ENCODE measurements around the gene TOR2A. TPM values are rescaled to one million over a fixed set of nuclear protein-coding genes. Genes with fewer than 3 reads are reported as not detected.
A peak's percentile ranks its signal among the peaks of the same experiment; 100 is the strongest.

The TOR2A gene
- total RNA-seq, 1 donor from 2014 or later: 20.4 TPM

- H3K27me3 Mint-ChIP-seq: no peaks in the 10 kb centered on the region
- no peak overlapping the region for H3K27ac Mint-ChIP-seq
- no peak overlapping the region for H3K4me3 Mint-ChIP-seq
- intact Hi-C loops (cut with micrococcal nuclease): no loop called here
- no peak for DNase-seq
- H3K9me3 Mint-ChIP-seq: no peaks in the 10 kb centered on the region
- peaks cover 3% of the 10 kb centered on the region for H3K36me3 Mint-ChIP-seq (ENCODE audit: low read depth)
- peaks cover 6% of the 10 kb centered on the region for H3K4me1 Mint-ChIP-seq
These were observed 5.4 kb downstream of the TOR2A start for GRCh38 chr9:127729522-127730256.

DNA sequence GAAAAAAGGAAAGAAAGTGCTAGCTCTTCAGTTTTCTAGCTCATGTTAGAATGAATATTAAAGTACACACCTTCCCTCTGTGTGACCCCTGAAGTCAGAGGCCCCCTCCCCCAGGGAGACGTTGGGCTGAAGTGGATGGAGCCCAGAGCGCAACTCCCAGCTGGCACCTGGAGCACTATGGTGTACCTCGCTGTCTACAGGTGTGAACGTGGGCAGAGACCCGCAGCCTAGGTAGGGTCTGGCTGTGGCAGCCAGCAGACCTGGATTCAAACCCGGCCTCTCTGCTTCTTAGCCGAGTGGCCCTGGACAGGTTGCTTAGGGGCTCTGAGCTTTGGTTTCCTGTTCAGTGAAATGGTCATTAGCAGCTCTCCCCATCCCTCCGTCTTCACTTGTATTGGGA lies 6.3 kb downstream of the TOR2A start:
- Mint-ChIP-seq H3K9me3 (no peaks in the 10 kb centered on the region), H3K27ac (no peak overlapping the region), H3K4me1 (peaks cover 3% of the 10 kb centered on the region), H3K36me3 (ENCODE audit: low read depth) (peaks cover 3% of the 10 kb centered on the region), H3K4me3 (no peak overlapping the region), H3K27me3 (no peaks in the 10 kb centered on the region)
- intact Hi-C loops (cut with micrococcal nuclease): no loop called here
- no peak for DNase-seq

- intact Hi-C loops (cut with micrococcal nuclease): no loop called here
- Mint-ChIP-seq H3K4me1 (no peaks in the 10 kb centered on the region), H3K36me3 (ENCODE audit: low read depth) (peaks cover 1% of the 10 kb centered on the region), H3K9me3 (no peaks in the 10 kb centered on the region), H3K27me3 (no peaks in the 10 kb centered on the region), H3K27ac (no peak overlapping the region), H3K4me3 (no peak overlapping the region)
- no peak for DNase-seq
These were observed 8.2 kb downstream of the TOR2A start for GRCh38 chr9:127726871-127727270.

DNA sequence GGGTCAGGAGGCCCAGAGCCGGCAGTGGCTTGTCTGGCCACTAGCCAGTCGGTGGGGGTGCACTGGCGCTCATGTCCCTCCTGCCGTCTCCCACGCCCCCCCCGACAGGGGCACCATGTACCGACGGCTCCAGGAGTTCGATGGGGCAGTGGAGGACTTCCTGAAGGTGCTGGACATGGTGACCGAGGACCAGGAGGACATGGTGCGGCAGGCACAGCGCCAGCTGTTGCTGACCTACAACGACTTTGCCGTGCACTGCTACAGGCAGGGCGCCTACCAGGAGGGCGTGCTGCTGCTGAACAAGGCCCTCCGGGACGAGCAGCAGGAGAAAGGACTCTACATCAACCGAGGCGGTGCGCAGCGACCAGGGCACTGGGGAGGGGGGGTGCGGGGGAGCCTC lies 11.1 kb downstream of the TOR2A start:
- H3K4me1 Mint-ChIP-seq: peaks cover 6% of the 10 kb centered on the region
- H3K36me3 Mint-ChIP-seq (ENCODE audit: low read depth): no peaks in the 10 kb centered on the region
- intact Hi-C loops (cut with micrococcal nuclease): no loop called here

GRCh38 chr9:127723444-127723843 lies 11.7 kb downstream of the TOR2A start:
- Mint-ChIP-seq H3K27me3 (no peaks in the 10 kb centered on the region), H3K4me3 (no peak overlapping the region), H3K9me3 (no peaks in the 10 kb centered on the region), H3K4me1 (peaks cover 6% of the 10 kb centered on the region), H3K36me3 (ENCODE audit: low read depth) (no peaks in the 10 kb centered on the region), H3K27ac (no peak overlapping the region)
- intact Hi-C loops (cut with micrococcal nuclease): no loop called here
- no peak for DNase-seq

More for the DNA sequence above, 11.1 kb downstream of the TOR2A start:
- Mint-ChIP-seq H3K9me3 (no peaks in the 10 kb centered on the region), H3K27me3 (no peaks in the 10 kb centered on the region), H3K4me3 (no peak overlapping the region), H3K27ac (no peak overlapping the region)
- DNase-seq: no peak

GRCh38 chr9:127723013-127723412 lies 12.1 kb downstream of the TOR2A start:
- intact Hi-C loops (cut with micrococcal nuclease): no loop called here
- H3K4me3 Mint-ChIP-seq: no peak overlapping the region
- H3K9me3 Mint-ChIP-seq: no peaks in the 10 kb centered on the region
- no peak for DNase-seq
- H3K27ac Mint-ChIP-seq: no peak overlapping the region
- peaks cover 6% of the 10 kb centered on the region for H3K4me1 Mint-ChIP-seq
- H3K27me3 Mint-ChIP-seq: no peaks in the 10 kb centered on the region
- H3K36me3 Mint-ChIP-seq (ENCODE audit: low read depth): no peaks in the 10 kb centered on the region

GRCh38 chr9:127722055-127722745 lies 12.9 kb downstream of the TOR2A start:
- H3K9me3 Mint-ChIP-seq: no peaks in the 10 kb centered on the region
- intact Hi-C loops (cut with micrococcal nuclease): no loop called here
- H3K27ac Mint-ChIP-seq: no peak overlapping the region
- peaks cover 6% of the 10 kb centered on the region for H3K4me1 Mint-ChIP-seq
- no peaks in the 10 kb centered on the region for H3K36me3 Mint-ChIP-seq (ENCODE audit: low read depth)
- no peaks in the 10 kb centered on the region for H3K27me3 Mint-ChIP-seq
- DNase-seq: no peak
- no peak overlapping the region for H3K4me3 Mint-ChIP-seq

- no peak for DNase-seq
- Mint-ChIP-seq H3K36me3 (ENCODE audit: low read depth) (no peaks in the 10 kb centered on the region), H3K9me3 (no peaks in the 10 kb centered on the region), H3K27ac (no peak overlapping the region), H3K27me3 (no peaks in the 10 kb centered on the region), H3K4me1 (peaks cover 6% of the 10 kb centered on the region), H3K4me3 (no peak overlapping the region)
- intact Hi-C loops (cut with micrococcal nuclease): no loop called here
These were observed 13.7 kb downstream of the TOR2A start for GRCh38 chr9:127721391-127721821.

DNA sequence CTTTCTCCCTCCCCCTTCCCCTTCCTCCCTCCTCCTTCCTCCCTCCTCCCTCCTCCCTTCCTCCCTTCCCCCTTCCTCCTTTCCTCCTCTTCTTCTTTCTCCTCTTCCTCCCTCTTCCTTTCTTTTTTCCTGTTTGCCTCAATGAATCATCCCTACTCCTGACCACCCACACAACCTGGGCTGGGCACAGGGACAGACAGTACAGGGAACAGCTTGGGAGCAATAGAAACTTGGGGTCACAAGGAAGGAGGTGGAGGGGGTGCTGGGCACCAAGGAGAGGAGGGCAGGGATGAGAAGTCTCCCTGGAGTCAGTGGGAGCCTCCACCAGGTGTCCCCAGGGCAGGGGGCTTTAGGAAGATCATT lies 14.2 kb downstream of the TOR2A start:
- H3K36me3 Mint-ChIP-seq (ENCODE audit: low read depth): no peaks in the 10 kb centered on the region
- peaks cover 11% of the 10 kb centered on the region for H3K4me1 Mint-ChIP-seq
- H3K27ac Mint-ChIP-seq: no peak overlapping the region
- H3K27me3 Mint-ChIP-seq: no peaks in the 10 kb centered on the region
- H3K4me3 Mint-ChIP-seq: no peak overlapping the region
- no peaks in the 10 kb centered on the region for H3K9me3 Mint-ChIP-seq
- intact Hi-C loops (cut with micrococcal nuclease): no loop called here
- DNase-seq: no peak

GRCh38 chr9:127720031-127720864 lies 14.8 kb downstream of the TOR2A start:
- Mint-ChIP-seq H3K27ac (peak overlapping the region; percentile 40), H3K36me3 (ENCODE audit: low read depth) (peaks cover 2% of the 10 kb centered on the region), H3K9me3 (no peaks in the 10 kb centered on the region), H3K4me3 (no peak overlapping the region), H3K4me1 (peaks cover 14% of the 10 kb centered on the region), H3K27me3 (peaks cover 2% of the 10 kb centered on the region)
- no peak for DNase-seq
- intact Hi-C loops (cut with micrococcal nuclease): no loop called here

GRCh38 chr9:127717766-127718165 lies 17.3 kb downstream of the TOR2A start:
- intact Hi-C loops (cut with micrococcal nuclease): loop anchor here (5.0 kb wide), 1 partner anchor 105 kb away; the partner anchor contains the start of gene STXBP1
- Mint-ChIP-seq H3K27me3 (peaks cover 2% of the 10 kb centered on the region), H3K9me3 (no peaks in the 10 kb centered on the region), H3K27ac (no peak overlapping the region), H3K4me1 (peaks cover 19% of the 10 kb centered on the region), H3K36me3 (ENCODE audit: low read depth) (peaks cover 2% of the 10 kb centered on the region), H3K4me3 (no peak overlapping the region)
- DNase-seq: no peak

DNA sequence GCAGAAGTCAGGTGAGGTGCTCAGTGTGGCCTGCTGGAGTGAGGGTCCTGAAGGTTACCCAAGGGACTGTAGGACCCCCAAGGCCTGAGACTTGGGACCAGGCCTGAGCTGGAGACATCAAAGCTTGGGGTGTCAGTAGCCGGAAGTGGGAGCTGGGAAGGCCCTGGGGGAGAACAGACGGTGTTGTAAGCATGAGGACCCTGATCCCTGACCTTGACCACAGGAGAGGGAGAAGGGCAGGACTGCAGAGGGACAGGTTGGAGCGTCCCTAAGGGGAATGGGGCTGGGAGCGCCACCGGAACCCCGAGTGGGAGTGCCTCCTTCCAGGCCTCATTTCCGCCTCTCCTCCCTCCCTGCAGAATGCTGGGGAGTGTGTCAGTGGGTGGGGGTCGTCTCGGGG lies 18.7 kb downstream of the TOR2A start:
- Mint-ChIP-seq H3K9me3 (no peaks in the 10 kb centered on the region), H3K27me3 (peaks cover 2% of the 10 kb centered on the region), H3K36me3 (ENCODE audit: low read depth) (peaks cover 2% of the 10 kb centered on the region), H3K4me3 (peak overlapping the region; percentile 100), H3K4me1 (peaks cover 22% of the 10 kb centered on the region), H3K27ac (no peak overlapping the region)
- DNase-seq: no peak
- intact Hi-C loops (cut with micrococcal nuclease): loop anchor here (5.0 kb wide), 1 partner anchor 104 kb away; the partner anchor contains the start of gene STXBP1

DNA sequence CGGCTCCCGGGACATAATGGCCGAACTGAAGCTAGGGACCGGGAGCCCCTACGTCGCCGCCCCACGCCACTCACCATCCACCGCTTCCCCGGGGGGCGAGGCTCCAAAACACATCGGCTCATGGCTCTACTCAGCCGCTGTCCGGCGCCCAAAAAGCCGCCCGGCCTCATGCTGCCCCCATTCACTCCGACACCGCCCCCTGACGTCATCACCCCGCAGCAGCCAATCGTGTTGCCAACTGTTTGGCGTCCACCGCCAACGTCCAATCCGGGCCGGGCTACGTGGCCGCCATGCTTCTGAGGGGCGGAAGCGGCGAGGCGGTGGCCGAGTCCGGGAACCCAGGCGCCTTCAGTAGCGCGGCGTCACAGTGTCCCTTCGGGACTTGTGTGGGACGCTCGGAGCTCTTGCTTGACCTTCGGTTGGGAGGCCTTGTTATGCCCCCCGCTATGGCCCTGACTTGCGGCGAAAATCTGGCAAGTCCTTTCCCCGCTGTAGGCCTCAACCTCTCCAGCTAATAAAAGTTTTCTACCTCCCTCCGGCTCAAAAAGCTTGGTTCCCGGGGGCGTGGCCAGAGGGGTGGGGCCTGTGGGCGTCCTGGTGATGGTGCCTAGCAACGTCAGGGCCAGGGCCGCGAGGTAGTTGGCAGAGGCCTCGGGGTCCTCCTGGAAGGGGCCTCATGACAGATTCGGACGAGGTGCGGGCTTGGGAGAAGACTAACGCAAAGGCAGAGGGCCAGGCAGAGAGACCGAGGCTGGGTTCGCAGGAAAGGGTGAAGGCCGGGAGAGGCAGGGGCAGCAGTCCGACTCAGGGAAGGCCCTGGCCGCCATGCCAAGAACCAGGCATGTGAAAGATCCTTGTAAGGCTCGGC lies 19.4 kb downstream of the TOR2A start, which contains the start of the genes PTRH1 and TTC16:
PTRH1 (minus strand) TSS at position 194 of the 868 bp plus-strand sequence; CDS start at position 170, 24 bp downstream.
TTC16 (plus strand) TSS at position 610 of the 868 bp plus-strand sequence; CDS start at position 677, 67 bp downstream.
- Mint-ChIP-seq H3K4me1 (peaks cover 27% of the 10 kb centered on the region), H3K4me3 (peak within 1 kb of the TSS; percentile 100), H3K36me3 (ENCODE audit: low read depth) (peaks cover 2% of the 10 kb centered on the region), H3K27ac (peak within 1 kb of the TSS; percentile 99), H3K27me3 (peaks cover 2% of the 10 kb centered on the region), H3K9me3 (no peaks in the 10 kb centered on the region)
- peak; percentile 100 for DNase-seq
- intact Hi-C loops (cut with micrococcal nuclease): loop anchor here (1.0 to 5.0 kb wide), 4 partner anchors 16 to 103 kb away; partner anchors contain the start of genes STXBP1 and TOR2A

Data from activated CD4-positive, alpha-beta T cell treated with anti-CD3 and anti-CD28 coated beads, Interleukin-2, amount 10 ng/mL, durations not matched to agents 24 days and 14 days (primary cell).